ENCODE data around the gene ZCCHC7. TPM values are rescaled to one million over a fixed set of nuclear protein-coding genes. Genes with fewer than 3 reads are reported as not detected.

Gene ZCCHC7
- total and polyA plus RNA-seq, 2 of the 8 experiments (the other 6 are each of a cell fraction or from before 2014, with no cell fraction given) = 12.2 to 27.5 TPM

DNA sequence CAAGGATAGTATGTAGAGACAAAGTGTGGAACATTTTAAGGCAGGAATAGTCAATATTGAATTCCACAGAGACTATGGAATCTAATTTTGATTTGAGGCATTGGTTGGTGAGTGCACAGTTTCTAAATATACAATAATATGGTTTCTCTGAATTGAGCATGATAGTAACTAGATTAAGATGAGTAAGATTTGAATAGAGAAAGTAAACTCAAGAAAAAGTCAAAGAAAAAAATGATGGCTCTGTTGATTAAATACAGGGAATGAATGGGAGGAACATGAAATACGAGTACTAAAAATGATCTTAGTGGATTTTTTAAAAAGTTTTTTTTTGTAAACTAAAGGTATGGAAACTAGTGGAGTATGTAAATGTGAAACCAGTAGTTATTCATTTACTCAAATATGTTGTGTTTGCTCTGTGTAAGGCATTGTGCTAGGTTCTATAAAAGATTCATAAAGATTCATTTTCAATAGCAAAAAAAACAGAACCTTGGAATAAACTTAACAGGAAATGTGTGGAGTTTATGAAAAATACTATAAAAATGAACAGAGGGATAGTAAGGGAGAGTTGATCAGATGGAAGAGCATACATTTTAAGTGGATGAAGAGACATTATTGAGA is 101.2 kb downstream of the ZCCHC7 start:
- H2AK5ac ChIP-seq (ENCODE audit: low read depth, low read length) = no peak overlapping the region
- no peak overlapping the region for H2BK12ac ChIP-seq (ENCODE audit: low read depth, low read length)
- H4K91ac ChIP-seq (replicated peaks; ENCODE audit: insufficient read length, low read length) = no peak overlapping the region
- no peaks in the 10 kb centered on the region for H3K36me3 ChIP-seq (ENCODE audit: control insufficient read depth in 2 of 4, insufficient read depth in 4 of 4, low read length in 3 of 4)
- no peak overlapping the region for H3K14ac ChIP-seq (ENCODE audit: insufficient read length)
- no peaks in the 10 kb centered on the region for H3K27me3 ChIP-seq (replicated peaks in 1 of 4; ENCODE audit: control insufficient read depth in 3 of 4, extremely low read depth in 1 of 4, insufficient read depth in 3 of 4, low read length in 3 of 4)
- H4K20me1 ChIP-seq (replicated peaks in 1 of 2; ENCODE audit: control insufficient read depth in 1 of 2, insufficient read depth in 2 of 2, low read length in 2 of 2) = no peaks in the 10 kb centered on the region
- no peak overlapping the region for H3K56ac ChIP-seq (replicated peaks; ENCODE audit: insufficient read length, low read depth, low read length)
- peaks cover 0 to 4% (median 1%) of the 10 kb centered on the region in 4 experiments; a peak in 2 of 7 replicates for H3K4me1 ChIP-seq (replicated peaks in 1 of 4; ENCODE audit: control insufficient read depth in 3 of 4, insufficient read depth in 4 of 4, low read length in 3 of 4)
- H3K79me2 ChIP-seq (ENCODE audit: control insufficient read depth in 1 of 2, insufficient read depth in 2 of 2, low read length in 2 of 2) = 0 out of 4 replicates have a peak, but pooled peaks cover 0 to 4% of the 10 kb centered on the region in 2 experiments
- H3K4me2 ChIP-seq (ENCODE audit: insufficient read depth in 1 of 2, low read depth in 2 of 2, low read length in 2 of 2) = no peak overlapping the region
- no peak overlapping the region for H2BK5ac ChIP-seq (ENCODE audit: low read depth, low read length)
- ChIA-PET CTCF (ENCODE audit: partially characterized antibody) (interaction anchor here (1.2 kb wide), 1 partner anchor 18 kb away, joined by 4 read pairs; no protein-coding TSS in a partner anchor), POLR2A (ENCODE audit: partially characterized antibody) (interaction anchor here (0.6 to 1.5 kb wide), 3 partner anchors 10 to 88 kb away, joined by 3 to 4 read pairs (median 3); no protein-coding TSS in a partner anchor)
- no peak overlapping the region for H3K9ac ChIP-seq (replicated peaks in 1 of 4; ENCODE audit: extremely low read depth in 1 of 4, low read depth in 3 of 4, low read length in 3 of 4)
- H3K23me2 ChIP-seq (ENCODE audit: low read depth, low read length) = no peaks in the 10 kb centered on the region
- H2BK120ac ChIP-seq (replicated peaks; ENCODE audit: low read depth, low read length) = no peak overlapping the region
- no peak overlapping the region for H3K27ac ChIP-seq (ENCODE audit: low read depth, low read length)
- no peak overlapping the region for H2AFZ ChIP-seq (ENCODE audit: low read length)
- WGBS, 2 experiments (ENCODE audit: extremely low coverage in 1 of 2, insufficient coverage in 1 of 2, insufficient read length in 1 of 2, insufficient replicate concordance in 2 of 2, low coverage in 1 of 2, low lambda C conversion rate in 2 of 2, missing lambda C conversion rate in 1 of 2) = 88% methylated on average over 1 of the region's 1 CpG; no CpG with 5 or more reads in 1 of the 2 experiments
- H2BK20ac ChIP-seq (ENCODE audit: low read length) = no peak overlapping the region
- FAIRE-seq (no peak), DNase-seq (ENCODE audit: low read depth in 1 of 2, low spot score in 2 of 2) (no peak)
- H3K23ac ChIP-seq (ENCODE audit: insufficient read length) = no peak overlapping the region
- no peak overlapping the region for H2BK15ac ChIP-seq (ENCODE audit: low read length)
- H4K8ac ChIP-seq (ENCODE audit: extremely low read depth, insufficient read depth, low read length) = no peak overlapping the region
- TF ChIP-seq TBP (IDR thresholded peaks at IDR 0.05; ENCODE audit: low read depth, low read length) (no peak), CEBPB (IDR thresholded peaks at IDR 0.05; ENCODE audit: low read depth, low read length) (no peak), POLR2A (IDR thresholded peaks at IDR 0.05; ENCODE audit: control extremely low read depth in 1 of 2, low read depth in 2 of 2, low read length in 2 of 2) (no peak), ASH2L (IDR thresholded peaks at IDR 0.05; ENCODE audit: low read length) (no peak)
- TF ChIP-seq, protein P1, sequence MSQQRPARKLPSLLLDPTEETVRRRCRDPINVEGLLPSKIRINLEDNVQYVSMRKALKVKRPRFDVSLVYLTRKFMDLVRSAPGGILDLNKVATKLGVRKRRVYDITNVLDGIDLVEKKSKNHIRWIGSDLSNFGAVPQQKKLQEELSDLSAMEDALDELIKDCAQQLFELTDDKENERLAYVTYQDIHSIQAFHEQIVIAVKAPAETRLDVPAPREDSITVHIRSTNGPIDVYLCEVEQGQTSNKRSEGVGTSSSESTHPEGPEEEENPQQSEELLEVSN (IDR thresholded peaks at IDR 0.05) = no peak
- no peak overlapping the region for H4K5ac ChIP-seq (ENCODE audit: insufficient read length, low read depth, low read length)
- H3K4me3 ChIP-seq (ENCODE audit: extremely low read depth in 1 of 4, insufficient read depth in 2 of 4, low read depth in 3 of 4, low read length in 4 of 4) = no peak overlapping the region
- no peak overlapping the region for H3K18ac ChIP-seq (ENCODE audit: extremely low read depth, low read length)
- no peaks in the 10 kb centered on the region for H3K79me1 ChIP-seq (ENCODE audit: low read depth, low read length)
- H3K9me3 ChIP-seq (ENCODE audit: insufficient read depth in 2 of 2, low read depth in 1 of 2, low read length in 1 of 2) = no peaks in the 10 kb centered on the region
- H3K4ac ChIP-seq (replicated peaks; ENCODE audit: insufficient read length, low read depth, low read length) = no peak overlapping the region
